ENCODE results near the gene RMC1. TPM values are rescaled to one million over a fixed set of nuclear protein-coding genes. Genes with fewer than 3 reads are reported as not detected.

RMC1 gene
- total RNA-seq, 1 experiment from 2014 or later: 12.9 TPM

DNA sequence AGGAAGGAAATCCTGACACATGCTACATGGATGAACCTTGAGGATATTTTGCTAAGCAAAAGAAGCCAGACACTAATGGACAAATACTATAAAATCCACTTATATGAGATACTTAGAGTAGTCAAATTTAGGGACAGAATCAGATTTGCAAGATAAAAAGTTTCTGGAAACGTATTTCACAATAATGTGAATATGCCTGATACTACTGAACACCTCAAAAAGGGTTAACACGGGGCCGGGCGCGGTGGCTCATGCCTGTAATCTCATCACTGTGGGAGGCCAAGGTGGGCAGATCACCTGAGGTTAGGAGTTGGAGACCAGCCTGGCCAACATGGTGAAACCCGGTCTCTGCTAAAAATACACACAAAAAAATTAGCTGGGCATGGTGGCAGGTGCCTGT lies 1.7 kb upstream of the RMC1 start:
- no peak overlapping the region for H3K4me3 Mint-ChIP-seq (ENCODE audit: unreplicated experiment)
- H3K27me3 ChIP-seq (replicated peaks; ENCODE audit: control insufficient read depth, insufficient read depth, low read length): no peaks in the 10 kb centered on the region
- CTCF ChIA-PET: no interaction called here

DNA sequence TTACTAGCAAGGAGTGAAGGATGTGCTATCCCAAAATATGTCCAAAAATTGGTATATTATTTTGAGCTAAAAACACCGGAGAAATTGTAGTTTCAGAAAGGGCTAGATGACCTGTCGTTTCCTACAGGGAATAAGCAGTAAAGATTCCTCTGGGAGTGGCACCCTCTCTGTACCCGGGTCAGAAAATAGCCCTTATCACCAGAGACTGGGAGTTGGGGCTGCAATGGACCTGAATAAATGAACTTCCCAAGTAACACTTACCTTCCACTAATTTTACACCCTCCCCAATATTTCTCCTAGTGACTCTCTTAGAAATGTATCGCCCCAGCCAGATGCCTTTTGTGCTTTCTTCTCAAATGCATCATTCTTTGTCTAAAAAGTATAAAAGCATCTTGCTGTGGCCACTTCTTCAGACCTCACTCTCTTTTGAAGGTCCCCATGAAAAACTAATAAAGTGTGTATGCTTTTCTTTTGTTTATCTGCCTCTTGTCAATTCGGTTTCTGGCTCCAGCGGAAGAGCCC lies 734 bp upstream of the RMC1 start:
- ChIA-PET CTCF (no interaction called here), POLR2A (interaction anchor here (0.6 kb wide), 1 partner anchor 9 kb away, joined by 3 read pairs; no protein-coding TSS in a partner anchor)
- TF ChIP-seq CTCF (IDR thresholded peaks at IDR 0.05; ENCODE audit: insufficient read depth in 1 of 2, low read depth in 1 of 2, low read length in 1 of 2, severe bottlenecking in 1 of 2, unreplicated experiment in 1 of 2): no peak
- intact Hi-C loops (cut with micrococcal nuclease; ENCODE audit: unreplicated experiment): loop anchor here (10.0 kb wide), 1 partner anchor 468 kb away; no protein-coding TSS in a partner anchor
- Histone ChIP-seq H3K9me3 (no peaks in the 10 kb centered on the region), H3K4me3 (ENCODE audit: low read depth, low read length) (peak overlapping the region; percentile 60), H3K4me1 (no peaks in the 10 kb centered on the region), H3K36me3 (ENCODE audit: control insufficient read depth, insufficient read depth, low read length) (no peaks in the 10 kb centered on the region), H3K27me3 (replicated peaks; ENCODE audit: control insufficient read depth, insufficient read depth, low read length) (no peaks in the 10 kb centered on the region)
- Mint-ChIP-seq H3K27ac (ENCODE audit: unreplicated experiment) (peak overlapping the region; percentile 90), H3K36me3 (ENCODE audit: insufficient read depth, unreplicated experiment) (peaks cover 15% of the 10 kb centered on the region), H3K27me3 (ENCODE audit: insufficient read depth, unreplicated experiment) (no peaks in the 10 kb centered on the region), H3K4me3 (ENCODE audit: unreplicated experiment) (peak overlapping the region; percentile 86), H3K9me3 (ENCODE audit: unreplicated experiment) (no peaks in the 10 kb centered on the region), H3K4me1 (ENCODE audit: low read depth, unreplicated experiment) (no peaks in the 10 kb centered on the region)
- BruUV-seq (replicated peaks): TSS peak; percentile 91
- no peak for DNase-seq

More for the DNA sequence above, 1.7 kb upstream of the RMC1 start:
- intact Hi-C loops (cut with micrococcal nuclease; ENCODE audit: unreplicated experiment): loop anchor here (10.0 kb wide), 1 partner anchor 467 kb away; no protein-coding TSS in a partner anchor
- no peak for TF ChIP-seq CTCF (IDR thresholded peaks at IDR 0.05; ENCODE audit: insufficient read depth in 1 of 2, low read depth in 1 of 2, low read length in 1 of 2, severe bottlenecking in 1 of 2, unreplicated experiment in 1 of 2)
- no peaks in the 10 kb centered on the region for H3K27me3 Mint-ChIP-seq (ENCODE audit: insufficient read depth, unreplicated experiment)
- no peaks in the 10 kb centered on the region for H3K36me3 ChIP-seq (ENCODE audit: control insufficient read depth, insufficient read depth, low read length)
- peaks cover 15% of the 10 kb centered on the region for H3K36me3 Mint-ChIP-seq (ENCODE audit: insufficient read depth, unreplicated experiment)
- POLR2A ChIA-PET: no interaction called here
- no peak overlapping the region for H3K4me3 ChIP-seq (ENCODE audit: low read depth, low read length)
- no peaks in the 10 kb centered on the region for H3K9me3 ChIP-seq
- no peaks in the 10 kb centered on the region for H3K4me1 Mint-ChIP-seq (ENCODE audit: low read depth, unreplicated experiment)
- H3K4me1 ChIP-seq: no peaks in the 10 kb centered on the region
- no TSS peak for BruUV-seq (replicated peaks)
- H3K9me3 Mint-ChIP-seq (ENCODE audit: unreplicated experiment): no peaks in the 10 kb centered on the region
- no peak for DNase-seq
- no peak overlapping the region for H3K27ac Mint-ChIP-seq (ENCODE audit: unreplicated experiment)

DNA sequence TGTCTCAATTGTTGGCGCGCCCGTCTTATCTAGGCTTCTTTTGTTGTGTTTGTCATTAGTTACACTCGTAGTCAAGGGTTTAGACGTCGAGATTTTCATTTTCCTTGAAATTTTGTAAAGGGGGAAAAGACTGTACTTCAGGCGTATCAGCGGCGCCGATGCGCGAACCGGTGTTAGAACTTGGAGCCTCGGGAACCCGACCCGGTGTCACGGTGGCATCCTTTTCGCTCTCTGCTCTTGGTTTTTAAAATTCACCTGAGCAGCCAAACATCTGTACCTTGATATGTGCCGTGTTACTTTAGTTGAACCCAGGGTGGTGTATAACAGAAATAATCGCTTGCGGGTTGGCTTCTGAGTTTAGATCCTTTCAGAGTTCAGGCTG lies 643 bp downstream of the RMC1 start:
- ChIA-PET POLR2A (interaction anchor here (0.6 kb wide), 1 partner anchor 1904 kb away, joined by 4 read pairs; the partner anchor contains the start of gene ESCO1), CTCF (no interaction called here)
- Histone ChIP-seq H3K36me3 (ENCODE audit: control insufficient read depth, insufficient read depth, low read length) (no peaks in the 10 kb centered on the region), H3K4me1 (no peaks in the 10 kb centered on the region), H3K27me3 (replicated peaks; ENCODE audit: control insufficient read depth, insufficient read depth, low read length) (no peaks in the 10 kb centered on the region), H3K4me3 (ENCODE audit: low read depth, low read length) (peak overlapping the region; percentile 74), H3K9me3 (no peaks in the 10 kb centered on the region)
- Mint-ChIP-seq H3K4me1 (ENCODE audit: low read depth, unreplicated experiment) (no peaks in the 10 kb centered on the region), H3K27ac (ENCODE audit: unreplicated experiment) (no peak overlapping the region), H3K4me3 (ENCODE audit: unreplicated experiment) (peak overlapping the region; percentile 73), H3K36me3 (ENCODE audit: insufficient read depth, unreplicated experiment) (peaks cover 15% of the 10 kb centered on the region), H3K9me3 (ENCODE audit: unreplicated experiment) (no peaks in the 10 kb centered on the region), H3K27me3 (ENCODE audit: insufficient read depth, unreplicated experiment) (no peaks in the 10 kb centered on the region)
- DNase-seq: no peak
- no TSS peak for BruUV-seq (replicated peaks)
- intact Hi-C loops (cut with micrococcal nuclease; ENCODE audit: unreplicated experiment): loop anchor here (10.0 kb wide), 1 partner anchor 469 kb away; no protein-coding TSS in a partner anchor
- TF ChIP-seq CTCF (IDR thresholded peaks at IDR 0.05; ENCODE audit: insufficient read depth in 1 of 2, low read depth in 1 of 2, low read length in 1 of 2, severe bottlenecking in 1 of 2, unreplicated experiment in 1 of 2): no peak

Data from Caco-2 (cell line).